PFSK-1 (cell line): ENCODE data around the gene AVL9.

Experiments used
- POLR2AphosphoS5 ChIP-seq: IDR thresholded peaks from 2 replicates; pipeline ENCODE4 v1.6.1; 2012; ENCODE audit warnings: low read depth, mild to moderate bottlenecking, control low read depth, low read length, moderate library complexity
- SIN3A ChIP-seq: IDR thresholded peaks from 2 replicates; pipeline ENCODE4 v1.6.1; 2012; ENCODE audit warnings: mild to moderate bottlenecking, low read length, moderate library complexity, borderline replicate concordance; ENCODE audit not compliant: insufficient read depth
- TAF1 ChIP-seq: IDR thresholded peaks from 2 replicates; pipeline ENCODE4 v1.6.1; 2012; ENCODE audit warnings: low read length, control low read depth, borderline replicate concordance; ENCODE audit not compliant: insufficient read depth

DNA sequence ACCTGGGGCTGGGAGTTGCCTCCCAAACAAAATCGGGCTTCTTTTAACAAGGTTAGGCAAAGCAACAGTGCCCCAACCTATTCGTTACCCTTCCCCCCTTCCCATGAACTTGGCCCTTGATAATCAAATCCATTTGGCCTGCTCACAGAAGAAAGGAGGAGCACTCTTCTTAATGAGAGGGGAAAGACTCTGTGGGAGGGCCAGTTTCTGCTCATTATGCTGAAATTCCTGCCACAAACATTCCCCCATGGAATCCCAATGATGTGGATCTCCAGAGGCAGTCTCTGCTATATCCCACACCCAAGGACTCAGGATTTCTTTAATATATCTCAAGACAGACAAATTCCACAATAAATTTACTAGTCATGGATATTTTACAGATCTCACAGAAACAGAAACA is 48.1 kb upstream of the AVL9 start:
- no peak for TF ChIP-seq SIN3A
- TF ChIP-seq POLR2AphosphoS5: no peak
- TF ChIP-seq TAF1: no peak
